Measurements from ENCODE around the gene APOD. TPM values are rescaled to one million over a fixed set of nuclear protein-coding genes. Genes with fewer than 3 reads are reported as not detected.

Gene APOD
- total and polyA plus RNA-seq, 9 of the 15 experiments (the other 6 are each of a cell fraction or from before 2014, with no cell fraction given) = 0.18 to 0.50 (median 0.35) TPM; not detected in 1

- no peak for TF ChIP-seq U2AF1 (optimal IDR thresholded peaks at IDR 0.05; ENCODE audit: low read depth, low read length)
- no peak for TF ChIP-seq E4F1 (CRISPR knock-in tag; IDR thresholded peaks at IDR 0.05; ENCODE audit: borderline replicate concordance)
- no peak for TF ChIP-seq TOE1 (IDR thresholded peaks at IDR 0.05; ENCODE audit: borderline replicate concordance)
- no peak for TF ChIP-seq TOE1 (CRISPR knock-in tag; IDR thresholded peaks at IDR 0.05; ENCODE audit: borderline replicate concordance, low read depth)
- TF ChIP-seq ARID3A (IDR thresholded peaks at IDR 0.05; ENCODE audit: borderline replicate concordance, low read depth, low read length) = 0 out of 2 replicates have a peak, but pooled peaks have one; percentile 56
- TF ChIP-seq ZNF707 (CRISPR knock-in tag; conservative IDR thresholded peaks at IDR 0.05) = no peak
- TF ChIP-seq CSDE1 (IDR thresholded peaks at IDR 0.05) = 0 out of 4 replicates have a peak, but pooled peaks of 1 of the 2 experiments have one; percentile 23
- TF ChIP-seq HDAC3 (IDR thresholded peaks at IDR 0.05; ENCODE audit: borderline replicate concordance, partially characterized antibody) = no peak
- 0 out of 2 replicates have a peak, but pooled peaks have one; percentile 25 for TF ChIP-seq GATAD2B (IDR thresholded peaks at IDR 0.05; ENCODE audit: borderline replicate concordance)
- peak; percentile 76 for TF ChIP-seq DEAF1 (CRISPR knock-in tag; IDR thresholded peaks at IDR 0.05)
- peak; percentile 38 to 78 (median 48); a peak in 3 of 6 replicates for TF ChIP-seq CTCF (IDR thresholded peaks at IDR 0.05 in 2 of 3, conservative IDR thresholded peaks at IDR 0.05 in 1 of 3; ENCODE audit: insufficient read depth in 2 of 3, low read depth in 1 of 3, low read length in 3 of 3)
- TF ChIP-seq ZNF395 (CRISPR knock-in tag; IDR thresholded peaks at IDR 0.05) = no peak
- no peak for TF ChIP-seq PTTG1 (tag; IDR thresholded peaks at IDR 0.05; ENCODE audit: low read depth)
- TF ChIP-seq SMC3 (conservative IDR thresholded peaks at IDR 0.05; ENCODE audit: insufficient read depth, low read depth, low read length) = peak; percentile 65
- TF ChIP-seq HIVEP1 (CRISPR knock-in tag; IDR thresholded peaks at IDR 0.05) = no peak
- peak; percentile 36; the same call in 1 of the 2 replicates for TF ChIP-seq ZNF24 (IDR thresholded peaks at IDR 0.05)
- TF ChIP-seq POLR2H (tag; IDR thresholded peaks at IDR 0.05; ENCODE audit: low read depth) = peak; percentile 54; the same call in 1 of the 2 replicates
Measured at GRCh38 chr3:195522254-195523023, 61.3 kb downstream of the APOD start (continued).
